ENCODE measurements around the gene NAA15.

Gene NAA15

DNA sequence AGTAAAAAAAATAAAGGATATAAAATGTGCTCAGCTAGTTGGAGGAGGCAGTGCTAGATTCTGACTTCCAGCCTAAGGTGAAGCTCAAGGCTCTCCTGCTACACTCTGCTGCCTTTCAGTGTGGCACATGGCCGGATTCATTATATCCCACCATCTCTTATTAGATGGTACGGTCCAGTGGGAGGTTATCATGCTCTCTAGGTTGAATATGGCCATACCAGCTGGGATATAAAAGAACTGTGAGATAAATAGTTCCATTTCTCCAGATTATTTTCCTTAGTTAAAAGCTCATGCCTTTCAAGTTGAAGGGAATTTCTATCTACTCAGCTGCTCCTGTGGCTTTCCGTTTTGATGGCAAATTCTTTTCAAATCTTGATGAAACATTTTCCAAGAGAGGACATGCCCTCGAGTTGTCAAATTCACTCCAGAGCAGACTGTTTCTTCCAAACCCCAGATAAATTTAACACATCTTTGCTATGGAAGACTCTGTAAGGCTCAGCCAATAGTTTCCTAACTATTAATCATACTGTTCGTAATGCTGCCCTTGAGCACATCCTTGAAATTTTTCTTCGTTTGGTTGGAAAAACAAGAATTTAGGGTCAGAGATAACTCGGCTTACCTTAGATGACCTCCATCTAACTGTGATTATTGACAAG is 19.1 kb upstream of the NAA15 start:
- no peak overlapping the region for H3K27ac ChIP-seq (replicated peaks)
- H3K4me3 ChIP-seq (replicated peaks; ENCODE audit: insufficient read depth, low read length), result no peak overlapping the region
- no peak for DNase-seq (ENCODE audit: low read depth in 1 of 2, low spot score in 1 of 2)
- peaks cover 21% of the 10 kb centered on the region for H3K27me3 ChIP-seq (ENCODE audit: insufficient read depth, poor library complexity, severe bottlenecking)
- TF ChIP-seq, protein P1, sequence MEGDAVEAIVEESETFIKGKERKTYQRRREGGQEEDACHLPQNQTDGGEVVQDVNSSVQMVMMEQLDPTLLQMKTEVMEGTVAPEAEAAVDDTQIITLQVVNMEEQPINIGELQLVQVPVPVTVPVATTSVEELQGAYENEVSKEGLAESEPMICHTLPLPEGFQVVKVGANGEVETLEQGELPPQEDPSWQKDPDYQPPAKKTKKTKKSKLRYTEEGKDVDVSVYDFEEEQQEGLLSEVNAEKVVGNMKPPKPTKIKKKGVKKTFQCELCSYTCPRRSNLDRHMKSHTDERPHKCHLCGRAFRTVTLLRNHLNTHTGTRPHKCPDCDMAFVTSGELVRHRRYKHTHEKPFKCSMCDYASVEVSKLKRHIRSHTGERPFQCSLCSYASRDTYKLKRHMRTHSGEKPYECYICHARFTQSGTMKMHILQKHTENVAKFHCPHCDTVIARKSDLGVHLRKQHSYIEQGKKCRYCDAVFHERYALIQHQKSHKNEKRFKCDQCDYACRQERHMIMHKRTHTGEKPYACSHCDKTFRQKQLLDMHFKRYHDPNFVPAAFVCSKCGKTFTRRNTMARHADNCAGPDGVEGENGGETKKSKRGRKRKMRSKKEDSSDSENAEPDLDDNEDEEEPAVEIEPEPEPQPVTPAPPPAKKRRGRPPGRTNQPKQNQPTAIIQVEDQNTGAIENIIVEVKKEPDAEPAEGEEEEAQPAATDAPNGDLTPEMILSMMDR (IDR thresholded peaks at IDR 0.05; ENCODE audit: insufficient read depth, low read length), result no peak
- TF ChIP-seq, protein P2, sequence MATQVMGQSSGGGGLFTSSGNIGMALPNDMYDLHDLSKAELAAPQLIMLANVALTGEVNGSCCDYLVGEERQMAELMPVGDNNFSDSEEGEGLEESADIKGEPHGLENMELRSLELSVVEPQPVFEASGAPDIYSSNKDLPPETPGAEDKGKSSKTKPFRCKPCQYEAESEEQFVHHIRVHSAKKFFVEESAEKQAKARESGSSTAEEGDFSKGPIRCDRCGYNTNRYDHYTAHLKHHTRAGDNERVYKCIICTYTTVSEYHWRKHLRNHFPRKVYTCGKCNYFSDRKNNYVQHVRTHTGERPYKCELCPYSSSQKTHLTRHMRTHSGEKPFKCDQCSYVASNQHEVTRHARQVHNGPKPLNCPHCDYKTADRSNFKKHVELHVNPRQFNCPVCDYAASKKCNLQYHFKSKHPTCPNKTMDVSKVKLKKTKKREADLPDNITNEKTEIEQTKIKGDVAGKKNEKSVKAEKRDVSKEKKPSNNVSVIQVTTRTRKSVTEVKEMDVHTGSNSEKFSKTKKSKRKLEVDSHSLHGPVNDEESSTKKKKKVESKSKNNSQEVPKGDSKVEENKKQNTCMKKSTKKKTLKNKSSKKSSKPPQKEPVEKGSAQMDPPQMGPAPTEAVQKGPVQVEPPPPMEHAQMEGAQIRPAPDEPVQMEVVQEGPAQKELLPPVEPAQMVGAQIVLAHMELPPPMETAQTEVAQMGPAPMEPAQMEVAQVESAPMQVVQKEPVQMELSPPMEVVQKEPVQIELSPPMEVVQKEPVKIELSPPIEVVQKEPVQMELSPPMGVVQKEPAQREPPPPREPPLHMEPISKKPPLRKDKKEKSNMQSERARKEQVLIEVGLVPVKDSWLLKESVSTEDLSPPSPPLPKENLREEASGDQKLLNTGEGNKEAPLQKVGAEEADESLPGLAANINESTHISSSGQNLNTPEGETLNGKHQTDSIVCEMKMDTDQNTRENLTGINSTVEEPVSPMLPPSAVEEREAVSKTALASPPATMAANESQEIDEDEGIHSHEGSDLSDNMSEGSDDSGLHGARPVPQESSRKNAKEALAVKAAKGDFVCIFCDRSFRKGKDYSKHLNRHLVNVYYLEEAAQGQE (IDR thresholded peaks at IDR 0.05; ENCODE audit: insufficient replicate concordance, low read depth), result no peak
- no peak for TF ChIP-seq SPI1 (IDR thresholded peaks at IDR 0.05; ENCODE audit: borderline replicate concordance, low read depth)

GRCh38 chr4:139282721-139283075 is 18.6 kb upstream of the NAA15 start:
- TF ChIP-seq GABPA (IDR thresholded peaks at IDR 0.05; ENCODE audit: low read depth), result no peak
- TF ChIP-seq POLR2AphosphoS5 (IDR thresholded peaks at IDR 0.05; ENCODE audit: low read depth), result no peak
- TF ChIP-seq SPI1 (IDR thresholded peaks at IDR 0.05; ENCODE audit: borderline replicate concordance, low read depth), result no peak
- DNase-seq (ENCODE audit: low read depth in 1 of 2, low spot score in 1 of 2), result no peak
- peaks cover 21% of the 10 kb centered on the region for H3K27me3 ChIP-seq (ENCODE audit: insufficient read depth, poor library complexity, severe bottlenecking)
- H3K27ac ChIP-seq (replicated peaks), result no peak overlapping the region
- H3K4me3 ChIP-seq (replicated peaks; ENCODE audit: insufficient read depth, low read length), result no peak overlapping the region

- TF ChIP-seq, protein P2 (IDR thresholded peaks at IDR 0.05; ENCODE audit: insufficient replicate concordance, low read depth), result no peak
- TF ChIP-seq SPI1 (IDR thresholded peaks at IDR 0.05; ENCODE audit: borderline replicate concordance, low read depth) (no peak), GABPA (IDR thresholded peaks at IDR 0.05; ENCODE audit: low read depth) (no peak)
- TF ChIP-seq, protein P1 (IDR thresholded peaks at IDR 0.05; ENCODE audit: insufficient read depth, low read length), result no peak
- Histone ChIP-seq H3K4me3 (replicated peaks; ENCODE audit: insufficient read depth, low read length) (no peak overlapping the region), H3K27me3 (ENCODE audit: insufficient read depth, poor library complexity, severe bottlenecking) (no peaks in the 10 kb centered on the region), H3K27ac (replicated peaks) (no peak overlapping the region)
- no peak for DNase-seq (ENCODE audit: low read depth in 1 of 2, low spot score in 1 of 2)
Measured at GRCh38 chr4:139286186-139286698, 15.1 kb upstream of the NAA15 start.

GRCh38 chr4:139295206-139295941 is 5.9 kb upstream of the NAA15 start:
- DNase-seq (ENCODE audit: low read depth in 1 of 2, low spot score in 1 of 2), result peak; percentile 90 to 97
- Histone ChIP-seq H3K27me3 (ENCODE audit: insufficient read depth, poor library complexity, severe bottlenecking) (no peaks in the 10 kb centered on the region), H3K27ac (replicated peaks) (peak overlapping the region; percentile 95), H3K4me3 (replicated peaks; ENCODE audit: insufficient read depth, low read length) (peak overlapping the region; percentile 93)
- TF ChIP-seq, protein P2 (IDR thresholded peaks at IDR 0.05; ENCODE audit: insufficient replicate concordance, low read depth), result peak; percentile 73
- TF ChIP-seq, protein P1 (IDR thresholded peaks at IDR 0.05; ENCODE audit: insufficient read depth, low read length), result peak; percentile 84
- TF ChIP-seq SPI1 (IDR thresholded peaks at IDR 0.05; ENCODE audit: borderline replicate concordance, low read depth), result no peak
- TF ChIP-seq POLR2AphosphoS5 (IDR thresholded peaks at IDR 0.05; ENCODE audit: low read depth), result peak; percentile 89
- TF ChIP-seq GABPA (IDR thresholded peaks at IDR 0.05; ENCODE audit: low read depth), result peak; percentile 50

Data from HL-60 (cell line).